Right renal pelvis (tissue), 4 donors: ENCODE data around the gene STARD3. TPM values are rescaled to one million over a fixed set of nuclear protein-coding genes. Genes with fewer than 3 reads are reported as not detected.
A peak's percentile ranks its signal among the peaks of the same experiment; 100 is the strongest.
"Not testable (repeated sequence)": the region's sequence is repeated elsewhere in the genome, so short reads cannot be mapped to it uniquely, and the experiment has no call there.

Experiments
- DNase-seq, 4 donors: peaks; one replicate each; pipeline ENCODE4 v3.0.0-alpha.2; 2013; ENCODE audit warnings: low read depth in 4 of 4, low spot score in 3 of 4, missing footprints in 1 of 4
- polyA plus RNA-seq, 4 donors: library from polyadenylated mRNA; unstranded; fragments of 120-200 nt; gene quantifications; one replicate each; pipeline ENCODE4 v1.2.1, GENCODE V29; 2013; ENCODE audit not compliant: insufficient read length in 4 of 4

Gene STARD3
- polyA plus RNA-seq, result 10 to 100 TPM; 43.9 to 57.6 (median 48.6) TPM

DNA sequence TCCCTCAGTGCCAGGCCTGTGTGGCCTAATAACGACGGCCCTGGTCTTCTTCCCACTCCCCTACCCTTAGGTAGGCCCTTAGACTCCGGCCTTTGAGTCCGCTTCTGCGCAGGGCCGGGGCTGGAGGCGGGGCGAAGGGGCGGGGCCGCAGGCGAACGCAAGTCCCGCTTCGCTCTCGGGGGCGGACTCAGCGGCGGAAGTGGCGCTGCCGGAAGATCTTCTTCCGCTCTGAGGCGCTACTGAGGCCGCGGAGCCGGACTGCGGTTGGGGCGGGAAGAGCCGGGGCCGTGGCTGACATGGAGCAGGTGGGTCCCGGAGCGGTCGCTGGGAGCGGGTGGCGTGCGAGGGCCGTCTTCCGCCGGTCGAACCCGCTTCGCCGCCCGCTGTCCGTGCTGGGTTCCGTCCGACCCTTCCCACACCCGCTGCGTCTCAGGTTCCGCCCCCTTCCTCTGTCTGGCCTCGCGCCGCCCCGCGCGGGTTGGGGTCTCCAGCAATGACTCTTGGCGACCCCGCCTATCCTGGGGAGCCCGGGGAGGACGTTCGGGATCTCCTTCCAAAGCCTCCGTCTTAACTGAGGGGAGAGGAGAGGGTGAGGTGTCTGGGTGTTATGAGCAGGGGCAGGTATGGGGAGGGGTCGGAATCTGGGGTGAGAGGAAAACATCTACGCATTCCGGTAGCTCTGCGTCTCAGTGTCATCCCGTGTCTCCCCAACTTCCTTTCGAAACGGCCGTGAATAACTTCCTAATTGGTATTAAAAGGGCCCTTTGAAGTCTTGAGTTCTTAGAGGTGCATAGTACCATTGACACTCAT, at the start of gene STARD3:
TSS of gene STARD3 (plus strand) at position 218 of the 810 bp plus-strand sequence. CDS start 16,388 bp downstream, outside the sequence.
- peak; percentile 79 to 83 (median 80) for DNase-seq

DNA sequence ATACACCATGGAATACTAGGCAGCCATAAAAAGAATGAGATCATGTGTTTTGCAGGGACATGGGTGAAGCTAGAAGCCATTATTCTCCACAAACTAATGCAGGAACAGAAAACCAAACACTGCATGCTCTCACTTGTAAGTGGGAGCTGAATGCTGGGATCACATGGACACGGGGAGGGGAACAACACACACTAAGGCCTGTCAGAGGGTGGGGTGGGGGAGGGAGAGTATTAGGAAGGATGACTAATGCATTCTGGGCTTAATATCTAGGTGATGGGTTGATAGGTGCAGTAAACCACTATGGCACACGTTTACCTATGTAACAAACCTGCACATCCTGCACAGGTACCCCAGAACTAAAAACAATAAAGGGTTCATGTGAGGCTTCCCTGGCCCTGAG, 46.8 kb upstream of the STARD3 start:
- DNase-seq, result not testable (repeated sequence)

DNA sequence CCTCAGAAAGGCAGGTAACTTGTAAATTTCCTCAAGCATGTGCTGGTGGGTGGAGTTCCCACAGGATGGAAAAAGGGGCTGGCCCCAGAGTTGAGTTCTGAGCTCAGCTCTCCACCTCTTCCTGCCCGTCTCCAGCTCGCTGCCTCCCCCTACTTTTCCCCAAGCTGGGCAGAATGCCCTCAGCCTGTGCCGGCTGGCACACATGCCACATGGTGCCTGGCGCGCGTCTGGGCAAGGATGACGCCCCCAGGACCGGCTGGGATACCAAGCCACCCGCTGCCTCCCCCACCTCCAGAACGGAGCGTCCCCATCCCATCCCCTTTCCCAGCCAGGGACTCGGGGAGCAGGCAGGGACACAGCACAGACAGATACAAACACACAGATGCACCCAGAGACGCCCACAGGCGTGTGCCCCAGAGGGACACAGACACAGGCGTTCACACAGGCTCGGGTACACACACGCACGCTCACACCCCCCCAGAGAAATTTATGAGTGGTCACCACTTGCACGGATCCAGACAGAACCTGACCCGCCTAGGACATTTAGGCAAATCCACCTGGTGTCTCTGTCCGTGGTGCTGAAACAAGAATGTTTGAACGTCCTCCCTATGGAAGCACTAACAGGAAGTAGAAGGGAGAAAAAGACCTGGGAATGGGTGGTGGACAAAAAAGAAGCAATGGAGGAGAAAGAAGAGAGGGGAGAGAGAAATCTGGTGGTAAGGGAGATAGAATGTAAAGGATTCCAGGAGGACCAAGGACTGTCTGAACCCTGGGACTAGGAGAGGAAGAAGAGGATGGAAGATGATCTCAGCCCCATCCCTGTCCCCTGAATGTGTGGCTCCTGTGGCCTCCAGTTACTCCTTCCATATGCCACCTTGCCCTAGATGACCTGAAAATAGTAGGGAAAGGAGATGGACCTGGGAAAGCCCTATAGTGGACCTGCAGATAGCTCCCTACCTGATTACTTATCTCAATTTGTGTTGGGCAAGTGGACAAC, 44.7 kb upstream of the STARD3 start:
- DNase-seq, result peak; percentile 68 to 84 (median 72)

GRCh38 chr17:39593371-39593770, 43.6 kb upstream of the STARD3 start:
- DNase-seq, result no peak

GRCh38 chr17:39595294-39595693, 41.6 kb upstream of the STARD3 start:
- no peak for DNase-seq

GRCh38 chr17:39595928-39596510, 40.9 kb upstream of the STARD3 start:
- DNase-seq, result no peak

DNA sequence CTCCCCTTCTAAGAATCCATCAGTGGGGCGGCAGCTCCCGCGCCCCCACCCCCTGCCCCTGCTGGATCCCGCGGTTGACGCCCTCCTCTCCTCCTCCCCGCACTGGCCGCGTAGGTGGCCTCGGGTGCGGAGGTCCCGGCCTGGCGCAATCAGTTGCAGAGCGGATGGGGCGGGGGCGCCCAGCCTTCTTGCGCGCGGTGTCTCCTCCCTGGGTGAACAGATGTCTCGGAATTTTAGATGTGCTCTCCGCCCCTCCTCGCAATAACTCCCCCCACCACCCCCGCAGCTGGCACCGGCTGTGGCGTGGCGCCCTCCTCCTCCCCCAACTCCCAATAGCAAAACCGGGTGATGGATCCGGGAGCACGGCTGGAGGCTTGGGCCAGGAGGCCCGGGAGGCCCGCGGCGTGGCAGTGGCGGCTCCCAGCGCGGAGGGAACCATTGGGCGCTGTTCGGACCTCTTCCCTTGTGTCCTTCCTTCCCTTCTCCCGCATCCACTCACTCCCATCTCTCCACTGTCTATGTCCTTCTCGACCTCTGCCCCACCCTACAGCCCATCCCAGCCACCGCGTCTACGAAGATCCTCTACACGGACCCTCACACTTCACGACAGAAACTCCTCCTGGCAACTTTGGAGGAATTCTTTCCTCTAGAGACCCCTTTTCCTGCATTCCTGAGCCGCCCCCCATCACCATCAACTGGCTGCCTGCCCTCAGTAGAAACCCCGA, 40.2 kb upstream of the STARD3 start:
- no peak for DNase-seq

DNA sequence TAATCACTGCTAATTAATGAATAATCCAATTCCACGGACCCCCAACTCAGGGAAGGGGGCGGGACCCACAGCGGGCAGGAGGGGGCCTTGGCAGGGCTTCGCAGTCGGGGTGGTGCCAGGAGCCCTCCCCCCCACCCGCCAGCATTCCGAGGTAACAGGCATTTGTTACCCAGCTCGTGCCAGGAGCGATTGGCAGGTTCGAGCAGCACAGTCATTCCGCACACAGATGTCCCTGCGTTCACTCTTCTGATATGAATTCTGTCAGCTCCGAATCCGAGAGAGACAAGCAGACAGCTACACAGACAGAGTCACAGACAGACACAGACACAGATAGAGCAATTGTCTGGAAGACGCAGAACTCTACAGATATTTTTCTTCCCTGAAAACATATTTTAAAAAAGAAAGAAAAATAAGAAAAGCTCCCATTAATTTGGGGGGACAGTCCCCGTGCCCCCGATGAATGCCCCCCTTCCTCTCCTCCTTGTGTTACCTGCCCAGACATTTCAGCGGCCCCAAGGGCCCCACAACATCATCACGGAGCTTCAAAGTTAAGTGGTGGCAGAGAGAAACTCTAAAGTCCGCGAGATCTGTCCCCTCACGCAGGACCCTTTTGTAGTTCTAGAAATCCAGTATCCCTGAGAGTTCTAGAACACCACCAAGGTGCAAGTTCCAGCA, 39.4 kb upstream of the STARD3 start:
- no peak for DNase-seq

GRCh38 chr17:39598047-39598481, 38.9 kb upstream of the STARD3 start:
- DNase-seq, result no peak

- no peak for DNase-seq
Observed at GRCh38 chr17:39598630-39599003, 38.3 kb upstream of the STARD3 start.

- no peak for DNase-seq
Observed at GRCh38 chr17:39599004-39599664, 37.8 kb upstream of the STARD3 start.

DNA sequence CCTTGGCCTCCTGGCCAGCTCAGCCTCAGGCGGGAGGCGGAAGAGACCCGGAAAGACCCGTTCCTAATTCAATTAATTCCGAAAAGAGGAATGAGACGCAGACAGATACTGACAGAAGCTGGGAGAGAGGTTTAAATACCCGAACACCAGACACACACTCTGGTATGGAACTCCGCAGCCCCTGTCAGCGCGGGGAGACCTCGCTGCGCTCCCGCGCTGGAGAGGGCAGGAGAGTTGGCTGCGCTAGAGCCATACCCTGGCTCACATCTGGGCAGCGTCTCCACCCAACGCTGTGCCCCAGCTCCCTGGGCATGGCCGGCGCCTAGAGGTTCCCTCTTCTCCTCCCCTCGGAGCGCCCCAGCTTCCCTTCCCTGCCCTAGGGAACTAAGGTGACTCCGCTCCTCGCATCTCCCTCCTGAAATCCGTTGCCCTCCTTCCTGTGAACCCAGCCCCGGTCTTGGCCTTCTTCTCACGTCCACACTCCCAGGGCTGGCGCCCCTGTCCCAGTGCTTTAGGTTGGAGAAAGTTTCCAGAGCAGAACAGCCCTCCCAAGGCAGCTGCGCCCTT, 37.2 kb upstream of the STARD3 start:
- DNase-seq, result no peak

GRCh38 chr17:39600288-39600996, 36.5 kb upstream of the STARD3 start:
- no peak for DNase-seq

DNA sequence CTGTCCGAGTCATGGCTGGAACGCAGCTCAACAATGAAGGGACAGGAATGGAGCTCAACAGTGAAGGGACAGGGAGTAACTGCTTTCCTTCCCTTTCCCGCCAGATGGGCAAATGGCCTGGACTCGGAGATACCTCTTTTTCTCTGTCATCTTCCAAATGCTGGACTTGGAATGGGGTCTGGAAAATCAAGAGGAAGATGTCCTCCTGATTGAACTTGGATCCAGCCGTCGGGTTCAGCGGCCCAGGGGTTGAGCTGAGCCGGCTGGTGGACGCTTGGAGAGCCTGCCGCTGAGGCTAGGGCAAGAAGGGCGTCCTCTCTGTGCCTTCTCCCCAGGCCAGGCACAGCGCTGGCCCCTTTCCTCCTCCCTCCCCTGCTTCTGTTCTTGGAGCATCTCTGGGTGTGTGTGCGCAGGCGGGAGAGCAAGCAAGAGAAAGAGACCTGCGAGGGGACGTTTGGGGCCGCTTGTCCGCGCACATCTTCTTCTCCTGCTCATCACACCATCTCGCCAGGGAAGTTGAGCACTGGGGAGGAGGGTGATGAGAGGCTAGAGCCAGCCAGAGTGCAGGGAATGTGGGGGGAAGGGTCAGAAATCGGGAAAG, 35.8 kb upstream of the STARD3 start:
- no peak for DNase-seq

GRCh38 chr17:39601758-39602532, 35.0 kb upstream of the STARD3 start:
- DNase-seq, result no peak

DNA sequence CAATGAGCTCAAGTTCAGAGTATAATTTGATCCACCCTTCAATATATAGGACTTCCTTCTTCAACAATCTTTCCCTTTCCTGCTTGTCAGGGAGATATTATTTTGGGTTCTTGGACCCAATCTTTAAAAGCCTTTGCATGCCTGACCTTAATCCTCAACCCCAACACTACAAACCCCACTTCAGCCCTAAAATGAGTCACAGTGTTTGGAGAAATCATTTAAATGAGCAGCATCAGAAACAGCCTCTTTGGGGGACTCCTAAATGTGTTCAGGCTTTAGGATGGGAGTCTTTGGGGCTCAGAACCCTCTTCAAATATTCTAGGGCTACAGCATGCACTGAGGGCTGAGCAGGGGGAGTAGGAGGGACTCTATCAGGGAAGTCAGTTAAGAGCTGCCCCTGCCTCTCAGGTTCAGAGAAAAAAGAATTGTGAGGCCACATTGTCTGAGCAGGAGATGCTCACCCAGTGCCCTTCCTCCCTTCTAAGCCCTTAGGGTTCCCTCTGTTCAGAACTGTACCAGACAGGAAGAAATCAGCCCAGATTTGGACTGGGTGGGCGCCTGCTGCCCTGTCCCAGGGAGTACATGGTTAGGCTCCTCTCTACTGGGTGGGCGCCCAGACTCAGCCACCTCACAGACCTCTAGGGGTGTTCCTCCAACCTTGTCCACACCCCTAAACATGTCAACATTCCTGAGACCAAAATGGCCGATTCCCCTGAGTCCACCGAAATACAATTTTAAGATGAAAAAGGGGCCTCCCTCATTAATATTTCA, 34.2 kb upstream of the STARD3 start:
- no peak for DNase-seq
